ENCODE results near the gene COL13A1.

The COL13A1 gene

DNA sequence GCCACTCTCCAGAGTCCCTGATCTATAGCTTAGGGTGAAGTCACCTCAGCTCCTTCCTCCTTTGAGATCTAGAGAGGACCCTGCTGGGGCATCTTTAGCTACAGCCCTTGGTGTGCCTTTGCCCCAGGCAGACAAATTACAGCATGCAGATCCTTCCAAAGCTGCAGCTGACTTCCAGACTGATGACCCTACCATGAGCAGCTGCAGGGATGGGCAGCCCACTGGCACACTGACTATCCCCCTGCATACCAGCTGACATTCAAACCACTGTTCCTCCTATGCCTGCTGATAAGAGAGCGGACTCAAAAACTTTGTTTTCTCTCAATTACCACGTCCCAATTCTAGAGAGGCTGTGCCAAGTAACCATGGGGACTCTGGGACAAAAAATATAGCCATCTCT lies 70.6 kb downstream of the COL13A1 start:
- no peak for TF ChIP-seq CTCF (IDR thresholded peaks at IDR 0.05; ENCODE audit: insufficient read depth, low read length, poor library complexity, severe bottlenecking)
- Histone ChIP-seq H3K36me3 (ENCODE audit: control insufficient read depth, insufficient read depth, low read length) (no peaks in the 10 kb centered on the region), H3K27me3 (replicated peaks; ENCODE audit: control insufficient read depth, insufficient read depth, low read length) (peaks cover 4% of the 10 kb centered on the region), H3K4me3 (replicated peaks; ENCODE audit: low read depth, low read length) (no peak overlapping the region)
- DNase-seq (ENCODE audit: extremely low read depth, insufficient read length): no peak

DNA sequence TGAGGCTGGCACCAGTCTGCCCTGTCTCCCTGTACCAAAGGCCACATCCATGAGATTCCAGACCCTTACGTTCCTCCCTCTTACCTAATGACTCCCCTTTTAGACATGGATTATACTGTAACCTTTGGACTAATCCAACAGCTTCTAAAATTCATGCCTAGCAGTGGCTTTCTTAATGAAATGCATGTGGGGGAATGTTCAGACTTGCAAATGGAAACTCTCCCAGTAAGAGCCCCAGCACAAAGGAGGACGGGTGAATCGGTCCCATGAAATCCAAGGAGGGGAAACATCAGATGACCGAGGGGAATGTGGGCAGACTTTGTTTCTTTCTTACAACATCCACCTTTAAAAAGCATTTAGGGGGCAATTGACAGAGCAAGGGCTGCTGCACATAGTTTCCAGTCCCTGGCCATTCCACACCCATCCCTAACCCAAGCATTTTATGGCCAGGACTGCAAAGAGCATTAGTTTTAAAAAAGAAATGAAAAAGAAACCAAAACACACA lies 71.5 kb downstream of the COL13A1 start:
- Histone ChIP-seq H3K4me3 (replicated peaks; ENCODE audit: low read depth, low read length) (no peak overlapping the region), H3K27me3 (replicated peaks; ENCODE audit: control insufficient read depth, insufficient read depth, low read length) (peaks cover 4% of the 10 kb centered on the region), H3K36me3 (ENCODE audit: control insufficient read depth, insufficient read depth, low read length) (no peaks in the 10 kb centered on the region)
- no peak for TF ChIP-seq CTCF (IDR thresholded peaks at IDR 0.05; ENCODE audit: insufficient read depth, low read length, poor library complexity, severe bottlenecking)
- no peak for DNase-seq (ENCODE audit: extremely low read depth, insufficient read length)

DNA sequence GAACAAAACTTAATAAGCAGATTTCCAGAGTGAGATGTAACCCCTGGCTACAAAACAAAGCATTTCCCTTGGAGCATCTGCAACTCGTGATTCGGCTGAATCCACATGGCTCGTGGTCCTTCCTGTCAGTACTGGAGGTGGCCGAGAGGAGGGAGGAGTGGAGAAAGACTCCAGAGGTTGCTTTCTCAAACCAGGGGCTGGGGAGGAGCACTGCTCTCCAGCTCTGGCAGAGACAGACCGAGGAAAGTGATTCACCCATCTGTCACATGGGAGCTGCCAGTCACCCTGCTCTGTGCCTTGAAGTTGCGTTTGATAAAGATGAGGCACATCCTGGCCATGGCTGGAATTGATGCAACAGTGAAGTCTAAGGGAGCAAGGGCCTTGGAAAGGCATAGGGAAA lies 72.7 kb downstream of the COL13A1 start:
- no peak for DNase-seq (ENCODE audit: extremely low read depth, insufficient read length)
- H3K36me3 ChIP-seq (ENCODE audit: control insufficient read depth, insufficient read depth, low read length): no peaks in the 10 kb centered on the region
- TF ChIP-seq CTCF (IDR thresholded peaks at IDR 0.05; ENCODE audit: insufficient read depth, low read length, poor library complexity, severe bottlenecking): no peak

GRCh38 chr10:69875856-69876255 lies 74.2 kb downstream of the COL13A1 start:
- H3K36me3 ChIP-seq (ENCODE audit: control insufficient read depth, insufficient read depth, low read length): no peaks in the 10 kb centered on the region
- no peak for TF ChIP-seq CTCF (IDR thresholded peaks at IDR 0.05; ENCODE audit: insufficient read depth, low read length, poor library complexity, severe bottlenecking)
- DNase-seq (ENCODE audit: extremely low read depth, insufficient read length): no peak

More for the DNA sequence above, 72.7 kb downstream of the COL13A1 start:
- Histone ChIP-seq H3K27me3 (replicated peaks; ENCODE audit: control insufficient read depth, insufficient read depth, low read length) (peaks cover 4% of the 10 kb centered on the region), H3K4me3 (replicated peaks; ENCODE audit: low read depth, low read length) (no peak overlapping the region)

GRCh38 chr10:69876286-69876685 lies 74.6 kb downstream of the COL13A1 start:
- Histone ChIP-seq H3K4me3 (replicated peaks; ENCODE audit: low read depth, low read length) (no peak overlapping the region), H3K27me3 (replicated peaks; ENCODE audit: control insufficient read depth, insufficient read depth, low read length) (peaks cover 3% of the 10 kb centered on the region), H3K36me3 (ENCODE audit: control insufficient read depth, insufficient read depth, low read length) (no peaks in the 10 kb centered on the region)
- no peak for DNase-seq (ENCODE audit: extremely low read depth, insufficient read length)
- no peak for TF ChIP-seq CTCF (IDR thresholded peaks at IDR 0.05; ENCODE audit: insufficient read depth, low read length, poor library complexity, severe bottlenecking)

More at GRCh38 chr10:69875856-69876255, 74.2 kb downstream of the COL13A1 start:
- H3K27me3 ChIP-seq (replicated peaks; ENCODE audit: control insufficient read depth, insufficient read depth, low read length): peaks cover 4% of the 10 kb centered on the region
- H3K4me3 ChIP-seq (replicated peaks; ENCODE audit: low read depth, low read length): no peak overlapping the region

- TF ChIP-seq CTCF (IDR thresholded peaks at IDR 0.05; ENCODE audit: insufficient read depth, low read length, poor library complexity, severe bottlenecking): no peak
- H3K4me3 ChIP-seq (replicated peaks; ENCODE audit: low read depth, low read length): no peak overlapping the region
- no peak for DNase-seq (ENCODE audit: extremely low read depth, insufficient read length)
- H3K36me3 ChIP-seq (ENCODE audit: control insufficient read depth, insufficient read depth, low read length): no peaks in the 10 kb centered on the region
- H3K27me3 ChIP-seq (replicated peaks; ENCODE audit: control insufficient read depth, insufficient read depth, low read length): peaks cover 2% of the 10 kb centered on the region
Measured at GRCh38 chr10:69876931-69877330, 75.2 kb downstream of the COL13A1 start.
